HG02642 (cell line): Measurements from ENCODE around the gene PPL.

Experiments
- ATAC-seq: cut with Tn5 transposase; IDR thresholded peaks from one replicate; pipeline ENCODE4 v1.9.1; 2021; ENCODE audit warnings: mild to moderate bottlenecking; ENCODE audit not compliant: unreplicated experiment, poor library complexity

The PPL gene

GRCh38 chr16:4839942-4840341, 97.0 kb downstream of the PPL start:
- ATAC-seq = no peak

GRCh38 chr16:4837733-4838501, 99.0 kb downstream of the PPL start:
- ATAC-seq = no peak

DNA sequence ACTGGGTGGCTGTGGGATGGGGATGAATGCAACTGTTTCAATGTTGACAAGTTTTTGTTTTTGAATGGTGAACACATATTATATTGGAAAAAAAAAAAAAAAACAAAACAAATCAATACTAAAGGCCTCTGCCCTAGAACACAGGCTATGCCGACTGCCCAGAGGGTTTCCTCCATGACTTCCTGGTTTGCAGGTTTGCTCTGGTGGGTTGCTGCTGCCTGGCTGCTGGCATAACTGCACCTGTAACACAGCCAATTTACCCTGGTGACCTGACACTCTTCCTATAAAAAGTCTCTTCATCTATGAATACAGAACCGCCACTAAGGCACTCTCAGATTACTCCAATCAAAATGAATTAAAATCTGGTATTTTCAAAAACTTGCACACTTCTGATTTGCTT, 100.2 kb downstream of the PPL start:
- ATAC-seq = no peak

DNA sequence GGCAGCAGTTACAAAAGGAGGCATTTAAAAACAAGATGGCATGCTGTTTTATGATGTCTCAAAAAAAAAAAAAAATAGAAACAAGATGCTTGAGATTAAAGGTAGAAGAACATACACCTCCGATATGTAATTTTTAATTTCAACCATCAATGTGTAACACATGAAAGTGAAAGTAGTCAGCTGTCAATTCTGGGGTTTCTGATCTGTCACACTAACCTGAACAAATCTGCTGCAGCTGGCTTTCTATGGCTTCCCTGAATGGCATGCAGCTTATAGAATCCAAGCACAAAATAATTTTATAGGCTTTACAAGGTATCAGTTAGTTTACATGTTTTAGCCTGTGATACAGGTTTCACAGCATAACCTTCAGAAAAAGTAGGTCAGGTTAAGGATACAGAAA, 103.4 kb downstream of the PPL start:
- no peak for ATAC-seq

DNA sequence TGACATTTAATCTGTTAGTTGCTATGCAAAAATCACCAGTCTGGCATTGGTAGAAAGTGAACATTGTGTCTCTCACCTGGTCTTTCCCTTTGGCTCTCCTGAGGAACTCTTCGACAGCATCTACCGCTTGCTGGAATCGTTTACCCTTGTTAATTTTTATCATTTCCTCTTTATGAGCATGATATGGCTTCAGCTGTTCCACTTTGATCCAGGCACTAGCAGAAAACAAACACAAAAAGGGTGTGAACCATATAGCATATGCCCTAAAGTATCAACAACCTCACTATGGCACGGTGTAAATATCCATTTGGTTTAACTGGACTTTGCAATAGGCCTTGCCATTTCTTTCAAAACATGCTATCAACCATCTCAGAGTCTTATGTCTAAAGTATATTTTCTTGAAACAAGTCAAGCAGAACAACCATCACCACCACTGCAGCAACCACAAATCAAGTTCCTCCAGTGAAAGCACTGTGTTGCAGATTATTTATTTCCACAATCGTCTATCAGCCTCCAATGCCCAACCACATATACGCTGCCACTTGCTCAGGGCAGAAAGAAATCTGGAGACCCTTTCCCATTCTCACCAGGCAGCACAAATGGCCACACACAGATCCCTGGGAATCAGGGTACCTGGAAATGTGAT, 104.1 kb downstream of the PPL start:
- no peak for ATAC-seq
